ENCODE measurements around the gene RAD17.

- no peak for TF ChIP-seq POLR2A (IDR thresholded peaks at IDR 0.05; ENCODE audit: low read length)
- no peak for TF ChIP-seq GATA1 (IDR thresholded peaks at IDR 0.05; ENCODE audit: low read depth, low read length)
Measured at GRCh38 chr5:69462170-69462569, 92.6 kb downstream of the RAD17 start.

Measured in erythroblast (primary cell).